Trophoblast cell (in vitro differentiated cells and primary cell): ENCODE results near the gene UBE2Q1.
A peak's percentile ranks its signal among the peaks of the same experiment; 100 is the strongest.

ENCODE experiments used
- DNase-seq, 2 donors: peaks; one replicate each; pipeline ENCODE4 v3.0.0-alpha.2; 2016
- H2AFZ ChIP-seq: 2 replicates; pipeline ENCODE4 v1.6.1; 2013; ENCODE audit warnings: low read length, moderate library complexity, mild to moderate bottlenecking; ENCODE audit not compliant: insufficient read depth, poor library complexity
- H2AK5ac ChIP-seq: 2 replicates; pipeline ENCODE4 v1.6.1; 2013; ENCODE audit warnings: mild to moderate bottlenecking, low read length
- H2BK120ac ChIP-seq: 2 replicates; pipeline ENCODE4 v1.6.1; 2013; ENCODE audit warnings: low read length, mild to moderate bottlenecking, moderate library complexity; ENCODE audit not compliant: insufficient read depth, poor library complexity
- H2BK12ac ChIP-seq: 2 replicates; pipeline ENCODE4 v1.6.1; 2013; ENCODE audit warnings: mild to moderate bottlenecking, low read length, moderate library complexity
- H2BK5ac ChIP-seq: 2 replicates; pipeline ENCODE4 v1.6.1; 2013; ENCODE audit warnings: low read length, low read depth, moderate library complexity, mild to moderate bottlenecking; ENCODE audit not compliant: poor library complexity
- H3K14ac ChIP-seq: 2 replicates; pipeline ENCODE4 v1.6.1; 2013; ENCODE audit warnings: mild to moderate bottlenecking, low read length
- H3K18ac ChIP-seq: 2 replicates; pipeline ENCODE4 v1.6.1; 2013; ENCODE audit warnings: mild to moderate bottlenecking, low read length
- H3K23ac ChIP-seq: 2 replicates; pipeline ENCODE4 v1.6.1; 2013; ENCODE audit warnings: low read length
- H3K27ac ChIP-seq: 2 replicates; pipeline ENCODE4 v1.5.1; 2013; ENCODE audit warnings: low read depth, mild to moderate bottlenecking, inconsistent platforms, low read length, moderate library complexity
- H3K27me3 ChIP-seq: 2 replicates; pipeline ENCODE4 v1.6.1; 2013; ENCODE audit warnings: inconsistent platforms, mild to moderate bottlenecking, low read length, moderate library complexity; ENCODE audit not compliant: insufficient read depth
- H3K36me3 ChIP-seq, 2 experiments: 1 replicate in 1 of 2; 2 replicates in 1 of 2; pipeline ENCODE4 v1.6.1; 2013; ENCODE audit warnings: low read length in 2 of 2, mild to moderate bottlenecking in 2 of 2, moderate library complexity in 1 of 2; ENCODE audit not compliant: insufficient read depth in 2 of 2, control insufficient read depth in 1 of 2
- H3K4ac ChIP-seq: 2 replicates; pipeline ENCODE4 v1.6.1; 2013; ENCODE audit warnings: low read depth, mild to moderate bottlenecking, low read length, moderate library complexity
- H3K4me1 ChIP-seq, 2 experiments: 1 replicate in 1 of 2; 2 replicates in 1 of 2; pipeline ENCODE4 v1.6.1; 2013; ENCODE audit warnings: low read length in 2 of 2, mild to moderate bottlenecking in 2 of 2, moderate library complexity in 1 of 2; ENCODE audit not compliant: insufficient read depth in 2 of 2, control insufficient read depth in 1 of 2
- H3K4me2 ChIP-seq: 2 replicates; pipeline ENCODE4 v1.6.1; 2013; ENCODE audit warnings: inconsistent platforms, mild to moderate bottlenecking, low read length, moderate library complexity
- H3K4me3 ChIP-seq: 2 replicates; pipeline ENCODE4 v1.5.1; 2013; ENCODE audit warnings: mild to moderate bottlenecking, low read depth, low read length, inconsistent platforms
- H3K79me1 ChIP-seq: one replicate; pipeline ENCODE4 v1.6.1; 2013; ENCODE audit warnings: low read length
- H3K79me2 ChIP-seq: 2 replicates; pipeline ENCODE4 v1.6.1; 2013; ENCODE audit warnings: low read length, mild to moderate bottlenecking; ENCODE audit not compliant: control insufficient read depth, insufficient read depth, poor library complexity
- H3K9ac ChIP-seq: 2 replicates; pipeline ENCODE4 v1.6.1; 2013; ENCODE audit warnings: mild to moderate bottlenecking, low read length
- H3K9me3 ChIP-seq: 2 replicates; pipeline ENCODE4 v1.6.1; 2013; ENCODE audit warnings: low read depth, mild to moderate bottlenecking, control low read depth, inconsistent platforms, low read length; ENCODE audit not compliant: insufficient read depth
- H4K12ac ChIP-seq: 2 replicates; pipeline ENCODE4 v1.6.1; 2013; ENCODE audit warnings: low read depth, mild to moderate bottlenecking, low read length, moderate library complexity
- H4K8ac ChIP-seq: 2 replicates; pipeline ENCODE4 v1.6.1; 2013; ENCODE audit warnings: low read depth, mild to moderate bottlenecking, low read length, moderate library complexity
- H4K91ac ChIP-seq: one replicate; pipeline ENCODE4 v1.6.1; 2013; ENCODE audit warnings: low read depth, mild to moderate bottlenecking, low read length, moderate library complexity
- WGBS: extraction: QIAGEN DNeasy Blood & Tissue Kit; methylation state at CpG from one replicate; pipeline ENCODE4 v1.1.7; 2013; ENCODE audit warnings: missing lambda C conversion rate; ENCODE audit not compliant: insufficient read length, insufficient coverage; ENCODE audit errors: extremely low coverage; 5-methylcytosine and 5-hydroxymethylcytosine counted together

UBE2Q1 gene

GRCh38 chr1:154578058-154578418 is 19.6 kb upstream of the UBE2Q1 start:
- Histone ChIP-seq H2BK12ac (no peak overlapping the region), H3K79me2 (no peaks in the 10 kb centered on the region), H4K8ac (no peak overlapping the region), H2AK5ac (no peak overlapping the region), H3K9me3 (peaks cover 3% of the 10 kb centered on the region), H4K12ac (no peak overlapping the region), H3K27me3 (no peaks in the 10 kb centered on the region), H3K9ac (no peak overlapping the region), H2AFZ (no peak overlapping the region), H3K23ac (no peak overlapping the region), H2BK5ac (no peak overlapping the region), H3K14ac (no peak overlapping the region), H3K4me1 (no peaks in the 10 kb centered on the region), H3K18ac (no peak overlapping the region), H4K91ac (no peak overlapping the region), H3K27ac (no peak overlapping the region), H3K4ac (no peak overlapping the region), H3K36me3 (peaks cover 37 to 48% of the 10 kb centered on the region in 2 experiments), H3K4me2 (no peak overlapping the region), H3K4me3 (no peak overlapping the region), H3K79me1 (no peaks in the 10 kb centered on the region), H2BK120ac (no peak overlapping the region)
- DNase-seq = no peak
- WGBS = no CpG with 5 or more reads among the region's 6 CpGs

GRCh38 chr1:154577346-154578057 is 19.0 kb upstream of the UBE2Q1 start:
- no peak overlapping the region for H3K14ac ChIP-seq
- no peak overlapping the region for H2BK120ac ChIP-seq
- no CpG with 5 or more reads among the region's 7 CpGs for WGBS
- H3K36me3 ChIP-seq = peaks cover 31 to 42% of the 10 kb centered on the region in 2 experiments
- no peak overlapping the region for H3K4ac ChIP-seq
- H3K9me3 ChIP-seq = peaks cover 4% of the 10 kb centered on the region
- H2BK5ac ChIP-seq = no peak overlapping the region
- H3K4me3 ChIP-seq = no peak overlapping the region
- no peak overlapping the region for H3K9ac ChIP-seq
- H4K8ac ChIP-seq = no peak overlapping the region
- no peak overlapping the region for H2BK12ac ChIP-seq
- H4K91ac ChIP-seq = no peak overlapping the region
- no peak overlapping the region for H3K18ac ChIP-seq
- H3K79me2 ChIP-seq = no peaks in the 10 kb centered on the region
- no peak for DNase-seq
- H2AFZ ChIP-seq = no peak overlapping the region
- no peak overlapping the region for H2AK5ac ChIP-seq
- H3K27ac ChIP-seq = no peak overlapping the region
- H3K4me2 ChIP-seq = no peak overlapping the region
- H3K23ac ChIP-seq = no peak overlapping the region
- no peak overlapping the region for H4K12ac ChIP-seq
- no peaks in the 10 kb centered on the region for H3K27me3 ChIP-seq
- H3K4me1 ChIP-seq = no peaks in the 10 kb centered on the region
- no peaks in the 10 kb centered on the region for H3K79me1 ChIP-seq

GRCh38 chr1:154575951-154576566 is 17.6 kb upstream of the UBE2Q1 start:
- Histone ChIP-seq H4K12ac (no peak overlapping the region), H3K14ac (no peak overlapping the region), H3K4me3 (peak overlapping the region; percentile 23), H3K4ac (no peak overlapping the region), H4K91ac (no peak overlapping the region), H3K79me2 (no peaks in the 10 kb centered on the region), H3K4me2 (no peak overlapping the region), H2BK5ac (no peak overlapping the region), H3K9ac (no peak overlapping the region), H3K36me3 (peaks cover 26 to 30% of the 10 kb centered on the region in 2 experiments), H3K79me1 (no peaks in the 10 kb centered on the region), H2BK120ac (no peak overlapping the region), H3K18ac (no peak overlapping the region), H2AFZ (no peak overlapping the region), H3K23ac (no peak overlapping the region), H2BK12ac (no peak overlapping the region), H3K4me1 (no peaks in the 10 kb centered on the region), H3K27ac (no peak overlapping the region), H2AK5ac (no peak overlapping the region), H3K9me3 (peaks cover 7% of the 10 kb centered on the region), H4K8ac (no peak overlapping the region), H3K27me3 (no peaks in the 10 kb centered on the region)
- DNase-seq = no peak
- no CpG with 5 or more reads among the region's 8 CpGs for WGBS

GRCh38 chr1:154575147-154575927 is 16.9 kb upstream of the UBE2Q1 start:
- H3K36me3 ChIP-seq = peaks cover 22 to 25% of the 10 kb centered on the region in 2 experiments
- peaks cover 7% of the 10 kb centered on the region for H3K9me3 ChIP-seq
- no peak for DNase-seq
- H2BK12ac ChIP-seq = no peak overlapping the region
- no peaks in the 10 kb centered on the region for H3K27me3 ChIP-seq
- no peak overlapping the region for H3K23ac ChIP-seq
- no peak overlapping the region for H3K27ac ChIP-seq
- H3K4ac ChIP-seq = no peak overlapping the region
- no CpG with 5 or more reads among the region's 10 CpGs for WGBS
- no peak overlapping the region for H2BK120ac ChIP-seq
- H3K9ac ChIP-seq = no peak overlapping the region
- H2AFZ ChIP-seq = no peak overlapping the region
- H4K8ac ChIP-seq = no peak overlapping the region
- H4K12ac ChIP-seq = no peak overlapping the region
- no peak overlapping the region for H2AK5ac ChIP-seq
- no peaks in the 10 kb centered on the region for H3K79me2 ChIP-seq
- no peaks in the 10 kb centered on the region for H3K79me1 ChIP-seq
- H2BK5ac ChIP-seq = no peak overlapping the region
- H4K91ac ChIP-seq = no peak overlapping the region
- no peak overlapping the region for H3K14ac ChIP-seq
- H3K4me2 ChIP-seq = no peak overlapping the region
- H3K4me3 ChIP-seq = no peak overlapping the region
- no peaks in the 10 kb centered on the region for H3K4me1 ChIP-seq
- H3K18ac ChIP-seq = no peak overlapping the region
